A673 (cell line): ENCODE measurements around the gene ZC3H8. TPM values are rescaled to one million over a fixed set of nuclear protein-coding genes. Genes with fewer than 3 reads are reported as not detected.

ENCODE experiments used
- BruUV-seq: library from RNA; stranded (reverse); fragments of 400-500 nt; replicated peaks from 2 replicates; lab custom pipeline; 2021; lab: Mats Ljungman, UMichigan
- CTCF ChIA-PET: fragments of 300-600 bp; sonication (Branson Sonifier 250); formaldehyde crosslinking; loops from one replicate; lab custom pipeline; 2022; ENCODE audit warnings: antibody characterized with exemption; lab: Charles Lee
- POLR2A ChIA-PET: fragments of 300-600 bp; sonication (Branson Sonifier 250); formaldehyde crosslinking; loops from one replicate; lab custom pipeline; 2022; ENCODE audit warnings: antibody characterized with exemption; ENCODE audit not compliant: low non-redundant PET; lab: Charles Lee
- DNase-seq: peaks from one replicate; pipeline ENCODE4 v3.0.0-alpha.2; 2015; ENCODE audit warnings: low spot score
- H3K27ac ChIP-seq: fragments of 200-600 bp; sonication (generic); 2 replicates; pipeline ENCODE4 v1.5.1; 2016; ENCODE audit warnings: mixed run types, low read depth, mild to moderate bottlenecking, mixed read lengths, antibody characterized with exemption, low read length; ENCODE audit not compliant: poor library complexity, severe bottlenecking
- H3K27me3 ChIP-seq: fragments of 200-600 bp; sonication (generic); replicated peaks from 2 replicates; pipeline ENCODE4 v1.6.1; 2017; ENCODE audit warnings: mixed run types, low read depth, mild to moderate bottlenecking, mixed read lengths, antibody characterized with exemption, low read length; ENCODE audit not compliant: insufficient read depth, poor library complexity
- H3K36me3 ChIP-seq: fragments of 200-600 bp; sonication (generic); 2 replicates; pipeline ENCODE4 v1.6.1; 2016; ENCODE audit warnings: mixed run types, mild to moderate bottlenecking, mixed read lengths, antibody characterized with exemption, low read length; ENCODE audit not compliant: insufficient read depth, poor library complexity, severe bottlenecking
- H3K4me1 ChIP-seq: fragments of 200-600 bp; sonication (generic); 2 replicates; pipeline ENCODE4 v1.6.1; 2017; ENCODE audit warnings: mixed run types, mild to moderate bottlenecking, mixed read lengths, antibody characterized with exemption, low read length; ENCODE audit not compliant: insufficient read depth, poor library complexity, severe bottlenecking
- H3K4me3 ChIP-seq: fragments of 200-600 bp; sonication (generic); 2 replicates; pipeline ENCODE4 v1.5.1; 2016; ENCODE audit warnings: low read depth, mixed run types, mild to moderate bottlenecking, mixed read lengths, low read length; ENCODE audit not compliant: poor library complexity, severe bottlenecking
- H3K9me3 ChIP-seq: fragments of 200-600 bp; sonication (generic); 2 replicates; pipeline ENCODE4 v1.6.1; 2016; ENCODE audit warnings: mixed run types, low read depth, mild to moderate bottlenecking, mixed read lengths, antibody characterized with exemption, low read length; ENCODE audit not compliant: poor library complexity, severe bottlenecking
- EZH2 ChIP-seq: fragments of 200-600 bp; sonication (generic); IDR thresholded peaks from 2 replicates; pipeline ENCODE4 v1.6.1; 2017; ENCODE audit warnings: borderline replicate concordance, low read depth, mild to moderate bottlenecking, mixed read lengths, antibody characterized with exemption, low read length; ENCODE audit not compliant: poor library complexity, severe bottlenecking
- intact Hi-C: fragments of 100-400 bp; cut with micrococcal nuclease; formaldehyde crosslinking; loops from one replicate; pipeline ENCODE4 v1.10.0; 2022; ENCODE audit not compliant: unreplicated experiment
- total RNA-seq: library from RNA; stranded (reverse); gene quantifications from 2 replicates; pipeline ENCODE4 v1.2.3, GENCODE V29; 2021
- TF ChIP-seq, protein P1 (sequence below): fragments of 300-800, 200-600 bp; sonication (generic); conservative IDR thresholded peaks from 2 replicates; pipeline ENCODE4 v1.5.1; 2017; ENCODE audit warnings: low read depth, mild to moderate bottlenecking, antibody characterized with exemption, low read length, moderate library complexity, mixed read lengths

The ZC3H8 gene
- total RNA-seq, 1 experiment from 2014 or later, result 23.2 TPM

- BruUV-seq, result no TSS peak
- Histone ChIP-seq H3K4me3 (no peak overlapping the region), H3K36me3 (no peaks in the 10 kb centered on the region), H3K27ac (no peak overlapping the region), H3K27me3 (no peaks in the 10 kb centered on the region), H3K9me3 (no peaks in the 10 kb centered on the region), H3K4me1 (no peaks in the 10 kb centered on the region)
- POLR2A ChIA-PET, result no interaction called here
- CTCF ChIA-PET, result no interaction called here
- TF ChIP-seq EZH2, result no peak
- TF ChIP-seq, protein P1, sequence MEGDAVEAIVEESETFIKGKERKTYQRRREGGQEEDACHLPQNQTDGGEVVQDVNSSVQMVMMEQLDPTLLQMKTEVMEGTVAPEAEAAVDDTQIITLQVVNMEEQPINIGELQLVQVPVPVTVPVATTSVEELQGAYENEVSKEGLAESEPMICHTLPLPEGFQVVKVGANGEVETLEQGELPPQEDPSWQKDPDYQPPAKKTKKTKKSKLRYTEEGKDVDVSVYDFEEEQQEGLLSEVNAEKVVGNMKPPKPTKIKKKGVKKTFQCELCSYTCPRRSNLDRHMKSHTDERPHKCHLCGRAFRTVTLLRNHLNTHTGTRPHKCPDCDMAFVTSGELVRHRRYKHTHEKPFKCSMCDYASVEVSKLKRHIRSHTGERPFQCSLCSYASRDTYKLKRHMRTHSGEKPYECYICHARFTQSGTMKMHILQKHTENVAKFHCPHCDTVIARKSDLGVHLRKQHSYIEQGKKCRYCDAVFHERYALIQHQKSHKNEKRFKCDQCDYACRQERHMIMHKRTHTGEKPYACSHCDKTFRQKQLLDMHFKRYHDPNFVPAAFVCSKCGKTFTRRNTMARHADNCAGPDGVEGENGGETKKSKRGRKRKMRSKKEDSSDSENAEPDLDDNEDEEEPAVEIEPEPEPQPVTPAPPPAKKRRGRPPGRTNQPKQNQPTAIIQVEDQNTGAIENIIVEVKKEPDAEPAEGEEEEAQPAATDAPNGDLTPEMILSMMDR, result no peak
- no peak for DNase-seq
- intact Hi-C loops, result no loop called here
Observed at GRCh38 chr2:112195950-112196349, 58.9 kb downstream of the ZC3H8 start.

GRCh38 chr2:112195167-112195766 is 59.6 kb downstream of the ZC3H8 start:
- intact Hi-C loops, result no loop called here

DNA sequence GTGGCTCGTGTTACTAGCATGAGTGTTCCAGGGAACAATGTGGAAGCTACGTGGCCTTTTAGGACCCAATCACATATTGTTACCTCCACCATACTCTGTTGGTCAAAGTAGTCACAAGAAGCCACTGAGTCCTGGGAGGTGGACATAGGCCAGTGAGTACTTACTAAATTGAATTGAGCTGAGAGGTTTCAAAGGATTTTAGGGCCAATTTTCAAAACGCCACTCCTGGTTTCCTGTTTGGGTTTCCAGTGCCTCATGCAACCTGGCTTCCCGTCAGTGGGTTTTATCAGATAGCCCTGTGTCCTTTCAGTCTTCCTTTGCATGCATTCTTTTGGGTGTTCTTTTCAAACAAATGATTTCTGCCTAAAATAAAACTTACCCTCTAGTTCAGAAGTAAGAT is 60.4 kb downstream of the ZC3H8 start:
- Histone ChIP-seq H3K27me3 (no peaks in the 10 kb centered on the region), H3K4me3 (no peak overlapping the region), H3K9me3 (no peaks in the 10 kb centered on the region), H3K36me3 (no peaks in the 10 kb centered on the region), H3K4me1 (no peaks in the 10 kb centered on the region), H3K27ac (no peak overlapping the region)
- DNase-seq, result no peak
- intact Hi-C loops, result no loop called here
- CTCF ChIA-PET, result no interaction called here
- no TSS peak for BruUV-seq
- POLR2A ChIA-PET, result no interaction called here
- TF ChIP-seq EZH2, result no peak
- TF ChIP-seq, protein P1, result no peak

More at GRCh38 chr2:112195167-112195766, 59.6 kb downstream of the ZC3H8 start:
- no peak for DNase-seq
- no peak for TF ChIP-seq EZH2
- TF ChIP-seq, protein P1, result no peak
- H3K27me3 ChIP-seq, result no peaks in the 10 kb centered on the region
- no peaks in the 10 kb centered on the region for H3K9me3 ChIP-seq
- no TSS peak for BruUV-seq
- no peak overlapping the region for H3K27ac ChIP-seq
- ChIA-PET CTCF (no interaction called here), POLR2A (no interaction called here)
- no peak overlapping the region for H3K4me3 ChIP-seq
- H3K4me1 ChIP-seq, result no peaks in the 10 kb centered on the region
- no peaks in the 10 kb centered on the region for H3K36me3 ChIP-seq
